HG02610 (cell line): ENCODE data around the gene UXS1.

Experiments used
- ATAC-seq: cut with Tn5 transposase; IDR thresholded peaks from one replicate; pipeline ENCODE4 v1.9.1; 2021; ENCODE audit warnings: mild to moderate bottlenecking, moderate library complexity; ENCODE audit not compliant: unreplicated experiment

Gene UXS1

DNA sequence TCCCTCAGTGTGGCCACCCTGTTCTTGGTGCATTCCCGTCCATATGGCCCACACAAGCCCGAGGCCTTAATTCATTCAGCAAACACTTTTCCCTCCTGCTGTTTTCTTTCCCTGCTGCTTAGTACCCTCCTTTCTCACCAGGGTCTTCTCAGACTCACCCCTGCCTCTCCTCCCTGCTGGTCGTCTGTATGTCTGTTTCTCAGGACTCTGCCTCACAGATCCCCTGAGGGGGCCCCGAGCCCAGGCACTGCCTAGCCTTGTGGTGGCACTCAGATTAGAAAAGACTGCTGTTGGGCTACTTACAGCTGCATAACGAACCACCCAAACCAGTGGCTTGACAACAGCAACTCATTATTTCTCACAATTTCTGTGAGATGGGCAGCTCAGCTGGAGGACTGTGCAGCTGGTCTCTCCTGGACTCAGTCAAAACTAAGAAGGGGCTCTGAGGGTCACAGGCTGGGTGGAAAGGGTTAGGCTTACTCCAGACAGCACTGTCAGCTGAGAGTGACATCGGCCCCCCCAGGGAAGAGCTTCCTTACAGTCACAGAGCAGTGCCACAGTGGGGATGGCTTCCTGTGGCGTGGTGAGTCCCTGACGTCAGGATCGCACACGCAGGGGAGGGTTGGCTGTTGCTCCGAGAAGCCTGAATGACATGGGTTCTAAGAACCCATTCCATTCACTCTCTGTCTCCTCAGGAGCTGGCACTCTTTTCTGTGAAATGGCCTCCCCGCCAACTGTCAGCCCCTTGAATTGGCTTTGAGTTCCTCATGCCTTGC, 139.0 kb downstream of the UXS1 start:
- no peak for ATAC-seq

DNA sequence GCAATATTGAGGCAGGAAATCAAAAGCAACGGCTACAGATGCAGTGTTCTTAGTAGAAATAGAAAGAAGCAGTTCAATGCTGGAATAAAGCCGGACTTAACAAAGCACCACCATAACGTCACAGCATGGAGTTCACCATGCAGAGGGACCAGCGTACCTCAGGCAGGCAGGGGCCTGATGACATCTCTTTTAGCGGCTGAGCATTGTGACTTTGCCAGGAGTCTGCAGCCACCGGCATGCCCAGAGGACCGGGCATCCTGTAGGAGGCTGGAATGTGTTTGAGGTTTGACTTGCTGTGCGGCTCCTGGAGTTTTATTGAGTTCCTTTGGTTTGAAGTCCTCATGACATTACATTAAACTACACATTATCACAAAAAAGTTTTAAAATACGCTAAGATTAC, 139.8 kb downstream of the UXS1 start:
- ATAC-seq, result no peak

DNA sequence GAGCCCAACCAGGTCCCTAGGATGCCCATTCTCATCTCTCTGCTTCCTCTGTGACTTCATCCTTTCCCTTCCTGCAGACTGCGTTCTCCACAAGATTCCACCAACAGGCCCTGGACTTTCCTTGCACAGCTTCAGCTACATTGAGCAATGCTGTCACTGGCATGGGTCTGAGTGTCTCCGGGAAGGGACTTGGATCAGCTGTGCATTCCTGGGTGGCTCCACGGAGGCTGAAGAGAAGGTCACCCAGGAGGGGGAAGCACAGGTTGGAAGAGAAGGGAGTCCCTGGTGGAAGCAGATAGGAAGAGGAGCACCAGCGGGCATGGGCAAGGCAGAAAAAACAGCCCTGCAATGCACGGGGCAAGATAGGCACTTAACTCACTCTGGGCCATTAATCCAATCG, 140.5 kb downstream of the UXS1 start:
- no peak for ATAC-seq

DNA sequence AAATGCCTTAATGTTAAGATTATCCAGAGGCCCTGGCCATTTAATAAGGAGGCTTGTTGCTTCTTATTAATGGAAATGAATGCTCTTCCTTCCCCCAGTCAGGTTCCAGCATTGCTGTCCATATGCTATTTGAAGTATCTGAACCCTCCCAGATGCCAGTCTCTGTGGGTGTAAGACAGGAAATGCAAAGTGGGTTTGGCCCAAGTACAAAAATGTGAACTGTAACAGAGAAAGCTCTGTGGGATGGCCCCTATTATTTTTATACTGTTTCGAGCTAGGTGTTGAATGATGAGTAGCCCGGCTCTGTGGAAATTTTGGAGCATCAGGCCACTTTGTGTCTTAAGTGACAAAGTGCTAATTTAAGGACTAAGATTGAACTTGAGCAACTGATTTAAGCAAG, 141.0 kb downstream of the UXS1 start:
- no peak for ATAC-seq

DNA sequence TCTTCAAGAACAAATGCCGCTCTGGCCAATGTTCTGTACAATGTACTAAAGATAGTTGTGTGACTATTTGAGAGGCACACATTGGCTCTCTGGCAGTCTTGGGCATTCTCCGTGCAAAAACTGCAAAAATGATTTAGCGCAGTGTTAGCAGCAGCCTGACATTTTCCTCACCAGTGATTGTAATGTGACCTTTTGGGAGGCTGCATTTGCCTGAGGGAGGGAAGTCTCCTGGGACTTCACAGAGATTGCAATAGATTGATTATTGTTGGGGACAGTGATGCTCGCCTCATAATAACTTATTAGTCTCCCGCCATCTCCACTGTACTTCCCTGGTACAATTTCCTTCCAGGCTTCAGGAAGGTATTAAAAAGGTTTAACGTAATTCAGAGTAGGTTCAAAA, 149.2 kb downstream of the UXS1 start:
- ATAC-seq, result no peak

DNA sequence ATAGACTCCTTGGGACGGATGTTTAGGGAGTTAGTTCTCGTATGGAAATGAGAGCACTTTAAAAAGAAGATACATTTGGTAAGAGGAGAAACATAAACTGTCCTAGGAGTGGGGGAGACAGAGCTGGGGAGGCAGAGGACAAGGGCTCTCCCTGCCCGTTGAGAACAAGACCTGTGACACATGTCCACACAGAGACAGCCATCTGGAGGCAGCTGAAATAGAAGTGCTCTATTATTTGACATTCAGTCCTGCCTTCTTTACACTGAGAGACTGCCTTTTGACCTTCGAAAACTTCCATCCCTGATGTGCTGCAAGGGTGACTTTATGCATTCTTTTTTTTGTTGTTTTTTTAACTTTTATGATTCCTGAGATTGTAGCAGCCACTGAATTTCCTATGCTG, 150.1 kb downstream of the UXS1 start:
- no peak for ATAC-seq
